ENCODE measurements around the gene NOXO1. TPM values are rescaled to one million over a fixed set of nuclear protein-coding genes. Genes with fewer than 3 reads are reported as not detected.

The NOXO1 gene
- total and polyA plus RNA-seq, 2 experiments from 2014 or later = 2.0 to 2.6 TPM

DNA sequence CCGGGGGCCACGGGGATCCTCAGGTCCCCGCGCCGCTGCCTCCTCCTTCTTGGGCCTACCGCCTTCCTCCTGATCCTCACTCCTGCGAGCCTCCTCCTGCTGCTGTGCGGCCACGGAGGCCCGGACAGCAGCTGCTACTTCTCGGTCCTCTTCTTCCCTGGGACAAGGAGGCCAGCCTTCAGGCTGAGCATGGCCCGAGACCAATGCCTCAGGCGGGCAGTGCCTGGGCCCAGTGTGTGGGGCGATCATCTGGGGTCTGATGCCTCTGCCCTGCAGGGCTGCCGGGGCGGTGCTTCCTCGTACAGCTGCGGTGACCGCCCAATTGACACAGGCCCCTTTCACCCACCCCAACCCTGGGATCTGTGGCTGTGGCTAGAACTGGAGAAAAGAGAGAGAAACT is 19.8 kb upstream of the NOXO1 start:
- Histone ChIP-seq H3K79me2 (replicated peaks; ENCODE audit: insufficient read depth) (peaks cover 9% of the 10 kb centered on the region; the same call in 1 of the 2 replicates), H2AFZ (no peak overlapping the region), H3F3A (replicated peaks; ENCODE audit: low read depth) (peaks cover 22% of the 10 kb centered on the region; the same call in 1 of the 2 replicates), H4K20me1 (replicated peaks; ENCODE audit: insufficient read depth) (peaks cover 13% of the 10 kb centered on the region), H3K4me1 (ENCODE audit: insufficient read depth) (peaks cover 8% of the 10 kb centered on the region; the same call in 1 of the 2 replicates), H3K27ac (ENCODE audit: low read depth) (no peak overlapping the region), H3K27me3 (ENCODE audit: insufficient read depth) (no peaks in the 10 kb centered on the region), H3K4me2 (no peak overlapping the region), H3K9me2 (ENCODE audit: insufficient read depth) (no peaks in the 10 kb centered on the region), H3K36me3 (ENCODE audit: insufficient read depth) (no peaks in the 10 kb centered on the region; the same call in 1 of the 2 replicates), H3K4me3 (no peak overlapping the region)
- Mint-ChIP-seq H3K4me3 (no peak overlapping the region), H3K27ac (no peak overlapping the region), H3K27me3 (ENCODE audit: insufficient read depth, low read depth, poor library complexity) (peaks cover 4% of the 10 kb centered on the region), H3K4me1 (peaks cover 9% of the 10 kb centered on the region), H3K36me3 (ENCODE audit: low read depth) (peaks cover 27% of the 10 kb centered on the region), H3K9me3 (no peaks in the 10 kb centered on the region)
- ATAC-seq (no peak), DNase-seq (ENCODE audit: low spot score) (no peak)
- TF ChIP-seq, protein P1, sequence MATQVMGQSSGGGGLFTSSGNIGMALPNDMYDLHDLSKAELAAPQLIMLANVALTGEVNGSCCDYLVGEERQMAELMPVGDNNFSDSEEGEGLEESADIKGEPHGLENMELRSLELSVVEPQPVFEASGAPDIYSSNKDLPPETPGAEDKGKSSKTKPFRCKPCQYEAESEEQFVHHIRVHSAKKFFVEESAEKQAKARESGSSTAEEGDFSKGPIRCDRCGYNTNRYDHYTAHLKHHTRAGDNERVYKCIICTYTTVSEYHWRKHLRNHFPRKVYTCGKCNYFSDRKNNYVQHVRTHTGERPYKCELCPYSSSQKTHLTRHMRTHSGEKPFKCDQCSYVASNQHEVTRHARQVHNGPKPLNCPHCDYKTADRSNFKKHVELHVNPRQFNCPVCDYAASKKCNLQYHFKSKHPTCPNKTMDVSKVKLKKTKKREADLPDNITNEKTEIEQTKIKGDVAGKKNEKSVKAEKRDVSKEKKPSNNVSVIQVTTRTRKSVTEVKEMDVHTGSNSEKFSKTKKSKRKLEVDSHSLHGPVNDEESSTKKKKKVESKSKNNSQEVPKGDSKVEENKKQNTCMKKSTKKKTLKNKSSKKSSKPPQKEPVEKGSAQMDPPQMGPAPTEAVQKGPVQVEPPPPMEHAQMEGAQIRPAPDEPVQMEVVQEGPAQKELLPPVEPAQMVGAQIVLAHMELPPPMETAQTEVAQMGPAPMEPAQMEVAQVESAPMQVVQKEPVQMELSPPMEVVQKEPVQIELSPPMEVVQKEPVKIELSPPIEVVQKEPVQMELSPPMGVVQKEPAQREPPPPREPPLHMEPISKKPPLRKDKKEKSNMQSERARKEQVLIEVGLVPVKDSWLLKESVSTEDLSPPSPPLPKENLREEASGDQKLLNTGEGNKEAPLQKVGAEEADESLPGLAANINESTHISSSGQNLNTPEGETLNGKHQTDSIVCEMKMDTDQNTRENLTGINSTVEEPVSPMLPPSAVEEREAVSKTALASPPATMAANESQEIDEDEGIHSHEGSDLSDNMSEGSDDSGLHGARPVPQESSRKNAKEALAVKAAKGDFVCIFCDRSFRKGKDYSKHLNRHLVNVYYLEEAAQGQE (IDR thresholded peaks at IDR 0.05; ENCODE audit: unreplicated experiment) = no peak
- TF ChIP-seq, protein P2, sequence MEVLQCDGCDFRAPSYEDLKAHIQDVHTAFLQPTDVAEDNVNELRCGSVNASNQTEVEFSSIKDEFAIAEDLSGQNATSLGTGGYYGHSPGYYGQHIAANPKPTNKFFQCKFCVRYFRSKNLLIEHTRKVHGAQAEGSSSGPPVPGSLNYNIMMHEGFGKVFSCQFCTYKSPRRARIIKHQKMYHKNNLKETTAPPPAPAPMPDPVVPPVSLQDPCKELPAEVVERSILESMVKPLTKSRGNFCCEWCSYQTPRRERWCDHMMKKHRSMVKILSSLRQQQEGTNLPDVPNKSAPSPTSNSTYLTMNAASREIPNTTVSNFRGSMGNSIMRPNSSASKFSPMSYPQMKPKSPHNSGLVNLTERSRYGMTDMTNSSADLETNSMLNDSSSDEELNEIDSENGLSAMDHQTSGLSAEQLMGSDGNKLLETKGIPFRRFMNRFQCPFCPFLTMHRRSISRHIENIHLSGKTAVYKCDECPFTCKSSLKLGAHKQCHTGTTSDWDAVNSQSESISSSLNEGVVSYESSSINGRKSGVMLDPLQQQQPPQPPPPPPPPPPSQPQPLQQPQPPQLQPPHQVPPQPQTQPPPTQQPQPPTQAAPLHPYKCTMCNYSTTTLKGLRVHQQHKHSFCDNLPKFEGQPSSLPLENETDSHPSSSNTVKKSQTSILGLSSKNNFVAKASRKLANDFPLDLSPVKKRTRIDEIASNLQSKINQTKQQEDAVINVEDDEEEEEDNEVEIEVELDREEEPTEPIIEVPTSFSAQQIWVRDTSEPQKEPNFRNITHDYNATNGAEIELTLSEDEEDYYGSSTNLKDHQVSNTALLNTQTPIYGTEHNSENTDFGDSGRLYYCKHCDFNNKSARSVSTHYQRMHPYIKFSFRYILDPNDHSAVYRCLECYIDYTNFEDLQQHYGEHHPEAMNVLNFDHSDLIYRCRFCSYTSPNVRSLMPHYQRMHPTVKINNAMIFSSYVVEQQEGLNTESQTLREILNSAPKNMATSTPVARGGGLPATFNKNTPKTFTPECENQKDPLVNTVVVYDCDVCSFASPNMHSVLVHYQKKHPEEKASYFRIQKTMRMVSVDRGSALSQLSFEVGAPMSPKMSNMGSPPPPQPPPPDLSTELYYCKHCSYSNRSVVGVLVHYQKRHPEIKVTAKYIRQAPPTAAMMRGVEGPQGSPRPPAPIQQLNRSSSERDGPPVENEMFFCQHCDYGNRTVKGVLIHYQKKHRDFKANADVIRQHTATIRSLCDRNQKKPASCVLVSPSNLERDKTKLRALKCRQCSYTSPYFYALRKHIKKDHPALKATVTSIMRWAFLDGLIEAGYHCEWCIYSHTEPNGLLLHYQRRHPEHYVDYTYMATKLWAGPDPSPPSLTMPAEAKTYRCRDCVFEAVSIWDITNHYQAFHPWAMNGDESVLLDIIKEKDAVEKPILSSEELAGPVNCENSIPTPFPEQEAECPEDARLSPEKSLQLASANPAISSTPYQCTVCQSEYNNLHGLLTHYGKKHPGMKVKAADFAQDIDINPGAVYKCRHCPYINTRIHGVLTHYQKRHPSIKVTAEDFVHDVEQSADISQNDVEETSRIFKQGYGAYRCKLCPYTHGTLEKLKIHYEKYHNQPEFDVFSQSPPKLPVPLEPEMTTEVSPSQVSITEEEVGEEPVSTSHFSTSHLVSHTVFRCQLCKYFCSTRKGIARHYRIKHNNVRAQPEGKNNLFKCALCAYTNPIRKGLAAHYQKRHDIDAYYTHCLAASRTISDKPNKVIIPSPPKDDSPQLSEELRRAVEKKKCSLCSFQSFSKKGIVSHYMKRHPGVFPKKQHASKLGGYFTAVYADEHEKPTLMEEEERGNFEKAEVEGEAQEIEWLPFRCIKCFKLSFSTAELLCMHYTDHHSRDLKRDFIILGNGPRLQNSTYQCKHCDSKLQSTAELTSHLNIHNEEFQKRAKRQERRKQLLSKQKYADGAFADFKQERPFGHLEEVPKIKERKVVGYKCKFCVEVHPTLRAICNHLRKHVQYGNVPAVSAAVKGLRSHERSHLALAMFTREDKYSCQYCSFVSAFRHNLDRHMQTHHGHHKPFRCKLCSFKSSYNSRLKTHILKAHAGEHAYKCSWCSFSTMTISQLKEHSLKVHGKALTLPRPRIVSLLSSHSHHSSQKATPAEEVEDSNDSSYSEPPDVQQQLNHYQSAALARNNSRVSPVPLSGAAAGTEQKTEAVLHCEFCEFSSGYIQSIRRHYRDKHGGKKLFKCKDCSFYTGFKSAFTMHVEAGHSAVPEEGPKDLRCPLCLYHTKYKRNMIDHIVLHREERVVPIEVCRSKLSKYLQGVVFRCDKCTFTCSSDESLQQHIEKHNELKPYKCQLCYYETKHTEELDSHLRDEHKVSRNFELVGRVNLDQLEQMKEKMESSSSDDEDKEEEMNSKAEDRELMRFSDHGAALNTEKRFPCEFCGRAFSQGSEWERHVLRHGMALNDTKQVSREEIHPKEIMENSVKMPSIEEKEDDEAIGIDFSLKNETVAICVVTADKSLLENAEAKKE (CRISPR knock-in tag; IDR thresholded peaks at IDR 0.05) = no peak
- TF ChIP-seq ETS1 (IDR thresholded peaks at IDR 0.05) (no peak), ZNF331 (CRISPR knock-in tag; IDR thresholded peaks at IDR 0.05; ENCODE audit: low read depth) (no peak), STAT1 (IDR thresholded peaks at IDR 0.05; ENCODE audit: unreplicated experiment) (no peak), JUNB (IDR thresholded peaks at IDR 0.05; ENCODE audit: unreplicated experiment) (no peak), NANOG (IDR thresholded peaks at IDR 0.05; ENCODE audit: borderline replicate concordance) (no peak), EZH2phosphoT487 (IDR thresholded peaks at IDR 0.05; ENCODE audit: unreplicated experiment) (no peak), CREB1 (CRISPR knock-in tag; IDR thresholded peaks at IDR 0.05; ENCODE audit: low read depth) (no peak), POLR2AphosphoS5 (IDR thresholded peaks at IDR 0.05; ENCODE audit: low read depth) (no peak), ZNF114 (CRISPR knock-in tag; IDR thresholded peaks at IDR 0.05) (no peak)
- TF ChIP-seq, protein P3, sequence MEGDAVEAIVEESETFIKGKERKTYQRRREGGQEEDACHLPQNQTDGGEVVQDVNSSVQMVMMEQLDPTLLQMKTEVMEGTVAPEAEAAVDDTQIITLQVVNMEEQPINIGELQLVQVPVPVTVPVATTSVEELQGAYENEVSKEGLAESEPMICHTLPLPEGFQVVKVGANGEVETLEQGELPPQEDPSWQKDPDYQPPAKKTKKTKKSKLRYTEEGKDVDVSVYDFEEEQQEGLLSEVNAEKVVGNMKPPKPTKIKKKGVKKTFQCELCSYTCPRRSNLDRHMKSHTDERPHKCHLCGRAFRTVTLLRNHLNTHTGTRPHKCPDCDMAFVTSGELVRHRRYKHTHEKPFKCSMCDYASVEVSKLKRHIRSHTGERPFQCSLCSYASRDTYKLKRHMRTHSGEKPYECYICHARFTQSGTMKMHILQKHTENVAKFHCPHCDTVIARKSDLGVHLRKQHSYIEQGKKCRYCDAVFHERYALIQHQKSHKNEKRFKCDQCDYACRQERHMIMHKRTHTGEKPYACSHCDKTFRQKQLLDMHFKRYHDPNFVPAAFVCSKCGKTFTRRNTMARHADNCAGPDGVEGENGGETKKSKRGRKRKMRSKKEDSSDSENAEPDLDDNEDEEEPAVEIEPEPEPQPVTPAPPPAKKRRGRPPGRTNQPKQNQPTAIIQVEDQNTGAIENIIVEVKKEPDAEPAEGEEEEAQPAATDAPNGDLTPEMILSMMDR (conservative IDR thresholded peaks at IDR 0.05; ENCODE audit: low read depth in 2 of 2) = no peak

Measured in GM23338 (cell line).